ELF-1 (cell line): ENCODE results near the gene AGMO.

ENCODE experiments used
- DNase-seq: peaks from one replicate; pipeline ENCODE4 v3.0.0-alpha.2; 2016; ENCODE audit warnings: low read depth, low spot score

Gene AGMO

GRCh38 chr7:15459018-15459615 is 102.7 kb downstream of the AGMO start:
- no peak for DNase-seq

DNA sequence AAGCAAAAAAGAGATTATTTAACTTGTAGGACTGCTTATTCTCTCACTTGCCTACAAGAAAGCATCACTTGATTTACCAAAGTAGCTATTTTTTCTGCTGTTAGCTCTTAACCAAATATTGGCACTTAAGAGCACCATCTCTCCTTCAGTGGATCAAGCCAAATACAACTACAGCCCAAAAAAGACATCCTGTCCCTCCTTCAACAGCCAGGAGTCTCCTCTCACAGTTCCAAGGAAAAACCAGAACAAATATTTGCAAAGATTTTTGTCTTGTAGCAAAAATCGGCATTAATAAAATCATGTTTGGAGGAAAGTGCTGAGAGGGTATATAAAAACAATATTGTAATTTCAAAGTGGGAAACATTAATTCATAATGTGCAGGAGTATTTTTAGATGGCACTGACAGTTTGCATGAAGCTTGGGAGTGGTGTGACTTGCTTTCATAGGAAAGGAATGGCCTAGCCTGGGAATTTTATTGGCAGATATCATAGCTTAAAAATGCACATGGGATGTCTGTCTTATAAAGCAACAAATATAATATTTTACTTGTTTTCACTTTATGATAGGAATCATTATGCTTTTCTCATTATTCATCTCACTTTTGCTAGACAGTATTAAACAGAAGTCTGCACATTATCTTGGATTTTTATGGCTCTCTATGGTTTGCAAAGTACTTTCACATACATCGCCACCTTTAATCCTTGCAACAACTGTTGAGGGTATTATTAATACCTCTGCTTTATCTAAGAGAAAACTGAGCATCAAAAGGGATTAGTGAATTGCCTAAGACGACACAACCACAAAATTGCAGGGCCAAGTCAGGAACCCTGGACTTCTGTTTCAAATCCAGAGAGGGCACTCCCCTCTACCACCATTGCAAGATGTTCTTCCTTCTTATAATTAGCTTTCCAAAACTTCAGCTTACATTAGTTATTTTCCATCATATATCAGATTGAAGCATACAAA is 103.5 kb downstream of the AGMO start:
- no peak for DNase-seq

- DNase-seq = no peak
Measured at GRCh38 chr7:15452670-15453069, 109.1 kb downstream of the AGMO start.

GRCh38 chr7:15446722-15447121 is 115.1 kb downstream of the AGMO start:
- DNase-seq = no peak

- no peak for DNase-seq
Measured at GRCh38 chr7:15446280-15446679, 115.5 kb downstream of the AGMO start.

- DNase-seq = no peak
Measured at GRCh38 chr7:15441915-15442314, 119.9 kb downstream of the AGMO start.

DNA sequence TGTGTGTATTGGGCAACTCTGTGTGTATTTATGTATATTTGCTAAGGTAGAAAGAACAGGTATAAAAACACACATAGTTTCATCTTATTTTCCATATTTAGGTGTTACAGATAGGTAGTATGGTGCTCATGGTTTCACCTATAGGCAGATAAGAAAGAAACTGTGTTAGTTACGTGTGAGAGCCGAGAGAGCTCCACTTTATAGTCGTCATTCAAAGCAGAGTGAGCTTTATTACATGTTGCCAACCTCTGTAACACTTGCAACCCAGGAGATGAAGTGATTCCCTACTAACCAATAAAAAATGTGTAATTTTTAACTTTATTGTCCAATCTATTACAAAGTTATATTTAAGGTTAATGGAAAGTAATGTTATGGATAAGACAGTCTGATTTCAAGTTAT is 121.3 kb downstream of the AGMO start:
- DNase-seq = no peak

- no peak for DNase-seq
Measured at GRCh38 chr7:15439853-15440252, 122.0 kb downstream of the AGMO start.

- DNase-seq = no peak
Measured at GRCh38 chr7:15433151-15433550, 128.7 kb downstream of the AGMO start.

GRCh38 chr7:15430911-15431310 is 130.9 kb downstream of the AGMO start:
- no peak for DNase-seq

GRCh38 chr7:15430191-15430590 is 131.6 kb downstream of the AGMO start:
- no peak for DNase-seq

GRCh38 chr7:15424468-15424867 is 137.3 kb downstream of the AGMO start:
- no peak for DNase-seq

- no peak for DNase-seq
Measured at GRCh38 chr7:15419596-15419995, 142.2 kb downstream of the AGMO start.

- DNase-seq = no peak
Measured at GRCh38 chr7:15418264-15418663, 143.6 kb downstream of the AGMO start.

DNA sequence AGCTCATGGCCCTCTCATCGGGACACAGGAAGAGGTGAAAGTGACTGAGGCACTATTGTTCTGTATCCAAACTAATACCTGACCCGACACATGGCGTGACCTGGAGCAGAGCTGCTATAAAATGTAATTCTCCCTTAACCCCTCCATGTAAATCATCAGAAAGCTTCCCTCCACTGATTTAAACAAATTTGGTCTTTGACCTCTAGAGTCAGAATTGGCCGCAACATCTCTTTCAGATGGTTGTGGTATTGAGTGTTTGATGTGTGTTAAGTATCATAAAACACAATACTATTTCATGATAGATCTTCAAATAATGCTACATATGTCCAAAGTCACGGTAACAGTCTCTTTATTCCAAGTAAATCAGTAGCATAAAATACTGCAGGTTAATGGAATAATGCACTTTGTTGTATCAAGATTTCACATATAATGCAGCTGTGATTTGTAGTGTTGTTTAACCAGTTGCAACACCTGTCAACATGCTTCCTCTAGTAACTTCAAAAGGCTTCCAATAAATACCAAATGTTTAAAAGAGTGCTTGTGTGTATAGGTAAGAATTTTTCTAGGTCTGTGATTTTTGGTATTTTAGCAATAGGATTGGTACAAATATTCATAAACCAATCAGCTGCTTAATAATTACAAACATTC is 144.3 kb downstream of the AGMO start:
- DNase-seq = no peak

- DNase-seq = no peak
Measured at GRCh38 chr7:15411019-15411418, 150.8 kb downstream of the AGMO start.

DNA sequence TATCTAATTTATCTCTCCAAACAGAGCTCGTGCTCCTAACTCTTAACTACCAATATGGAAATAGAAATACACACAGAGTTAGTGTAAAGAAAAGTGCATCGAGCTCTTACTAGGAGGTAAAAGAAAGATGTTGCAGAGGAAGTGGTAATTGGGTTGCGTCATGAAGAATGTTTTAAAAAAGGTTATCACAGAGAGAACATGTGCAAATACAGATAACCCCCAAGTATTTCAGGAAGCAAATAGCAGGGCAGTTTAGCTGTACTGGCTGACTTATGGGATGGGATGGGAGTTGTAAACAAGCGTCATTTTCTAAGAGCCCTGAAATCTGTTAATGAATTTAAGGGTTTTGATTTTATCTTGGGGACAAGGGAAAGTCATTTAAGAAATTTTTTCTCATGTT is 153.9 kb downstream of the AGMO start:
- DNase-seq = no peak

DNA sequence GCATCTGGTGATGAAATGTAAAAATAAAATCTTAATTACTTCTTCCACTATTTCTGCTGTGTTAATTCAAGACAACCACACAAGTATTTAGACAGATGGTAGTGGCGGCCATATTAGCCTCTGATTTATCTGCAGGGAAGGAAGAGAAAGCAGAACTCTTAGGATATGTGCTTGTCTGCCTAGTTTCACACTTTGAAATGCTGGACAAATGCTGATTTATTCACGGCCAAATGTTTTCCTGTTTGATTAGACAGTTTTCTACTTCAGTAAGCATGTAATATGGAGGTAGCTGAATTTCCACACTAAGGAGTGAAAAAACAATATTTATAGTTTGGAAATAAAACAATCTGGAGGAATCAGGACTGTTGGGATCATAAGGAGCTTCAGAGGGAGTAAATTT is 158.1 kb downstream of the AGMO start:
- no peak for DNase-seq

GRCh38 chr7:15403315-15403714 is 158.5 kb downstream of the AGMO start:
- no peak for DNase-seq

GRCh38 chr7:15402436-15403136 is 159.2 kb downstream of the AGMO start:
- no peak for DNase-seq

GRCh38 chr7:15400440-15400839 is 161.4 kb downstream of the AGMO start:
- no peak for DNase-seq

DNA sequence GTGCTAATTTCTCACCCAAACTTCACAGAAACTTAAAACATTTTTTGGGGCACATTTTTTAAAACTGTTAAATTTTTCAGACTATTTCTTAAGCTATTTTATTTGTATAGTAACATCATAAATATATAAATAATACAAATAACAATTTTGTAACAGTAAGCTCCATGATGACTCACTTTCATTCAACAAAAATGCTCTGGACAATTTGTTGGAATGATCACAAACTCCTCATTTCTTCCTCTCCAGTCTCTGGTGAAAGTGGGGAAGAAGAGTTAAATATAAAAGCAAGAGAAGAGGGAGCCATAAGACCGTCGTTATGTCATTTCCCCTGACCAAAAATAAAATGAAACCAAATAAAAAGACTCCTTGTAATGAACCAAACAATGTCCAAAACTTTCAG is 162.4 kb downstream of the AGMO start:
- DNase-seq = no peak
